SK-N-SH treated with all-trans-retinoic acid at 6 μM for 48 hours (cell line): Measurements from ENCODE around the gene CHMP4A.

Experiments used
- ATAC-seq: fragments of 200-7000 bp; cut with Tn5 transposase; 3 replicates; pipeline ENCODE4 v1.9.1; 2020; ENCODE audit warnings: mild to moderate bottlenecking, moderate library complexity
- ARNTL ChIP-seq: fragments of 450-650 bp; formaldehyde crosslinking; IDR thresholded peaks from 2 replicates; pipeline ENCODE4 v1.5.0; 2020; ENCODE audit warnings: low read depth, mild to moderate bottlenecking, moderate library complexity, borderline replicate concordance
- BACH2 ChIP-seq: fragments of 250-450 bp; sonication (Bioruptor Pico); IDR thresholded peaks from 2 replicates; pipeline ENCODE4 v1.9.0; 2021; ENCODE audit warnings: mild to moderate bottlenecking, borderline replicate concordance
- CREB5 ChIP-seq: fragments of 250-450 bp; sonication (Bioruptor Pico); IDR thresholded peaks from 2 replicates; pipeline ENCODE4 v1.5.1; 2020; ENCODE audit warnings: low read depth, mild to moderate bottlenecking, moderate library complexity
- CSDC2 ChIP-seq: fragments of 250-450 bp; sonication (Bioruptor Pico); IDR thresholded peaks from 2 replicates; pipeline ENCODE4 v1.5.0; 2020; ENCODE audit warnings: mild to moderate bottlenecking, moderate library complexity
- CSRNP3 ChIP-seq: fragments of 250-450 bp; sonication (Bioruptor Pico); IDR thresholded peaks from 2 replicates; pipeline ENCODE4 v1.5.1; 2021; ENCODE audit warnings: mild to moderate bottlenecking, moderate library complexity
- ESRRG ChIP-seq: fragments of 250-450 bp; sonication (Bioruptor Pico); IDR thresholded peaks from 2 replicates; pipeline ENCODE4 v1.6.1; 2021; ENCODE audit warnings: mild to moderate bottlenecking
- GLIS3 ChIP-seq: fragments of 250-450 bp; sonication (Bioruptor Pico); IDR thresholded peaks from 2 replicates; pipeline ENCODE4 v1.5.0; 2020; ENCODE audit warnings: mild to moderate bottlenecking, moderate library complexity
- ISL1 ChIP-seq: fragments of 250-450 bp; sonication (Bioruptor Pico); IDR thresholded peaks from 2 replicates; pipeline ENCODE4 v2.1.2; 2022; ENCODE audit warnings: mild to moderate bottlenecking, moderate library complexity
- OSR1 ChIP-seq: fragments of 250-450 bp; sonication (Bioruptor Pico); IDR thresholded peaks from 2 replicates; pipeline ENCODE4 v1.8.0; 2022; ENCODE audit warnings: moderate library complexity, mild to moderate bottlenecking, inconsistent platforms
- PATZ1 ChIP-seq: fragments of 250-450 bp; sonication (Bioruptor Pico); IDR thresholded peaks from 2 replicates; pipeline ENCODE4 v1.8.0; 2020; ENCODE audit warnings: mild to moderate bottlenecking, moderate library complexity, borderline replicate concordance
- POU6F1 ChIP-seq: fragments of 250-450 bp; sonication (Bioruptor Pico); IDR thresholded peaks from 2 replicates; pipeline ENCODE4 v1.8.0; 2021; ENCODE audit warnings: low read depth, mild to moderate bottlenecking, moderate library complexity, borderline replicate concordance
- PPARA ChIP-seq: fragments of 250-450 bp; sonication (Bioruptor Pico); IDR thresholded peaks from 2 replicates; pipeline ENCODE4 v1.5.0; 2020; ENCODE audit warnings: mild to moderate bottlenecking, borderline replicate concordance
- RARB ChIP-seq: fragments of 250-450 bp; sonication (Bioruptor Pico); IDR thresholded peaks from 2 replicates; pipeline ENCODE4 v1.8.0; 2021; ENCODE audit warnings: mild to moderate bottlenecking, moderate library complexity
- SNAI2 ChIP-seq: fragments of 250-450 bp; sonication (Bioruptor Pico); IDR thresholded peaks from 2 replicates; pipeline ENCODE4 v1.5.0; 2020; ENCODE audit warnings: mild to moderate bottlenecking, moderate library complexity
- TCF4 ChIP-seq: fragments of 250-450 bp; sonication (Bioruptor Pico); IDR thresholded peaks from 2 replicates; pipeline ENCODE4 v1.8.0; 2021; ENCODE audit warnings: mild to moderate bottlenecking, moderate library complexity, borderline replicate concordance
- TOX ChIP-seq: fragments of 250-450 bp; sonication (Bioruptor Pico); IDR thresholded peaks from 2 replicates; pipeline ENCODE4 v1.8.0; 2021; ENCODE audit warnings: mild to moderate bottlenecking, moderate library complexity, borderline replicate concordance
- TSHZ2 ChIP-seq: fragments of 250-450 bp; sonication (Bioruptor Pico); IDR thresholded peaks from 2 replicates; pipeline ENCODE4 v1.5.0; 2020; ENCODE audit warnings: mild to moderate bottlenecking, moderate library complexity
- ZC3H10 ChIP-seq: fragments of 250-450 bp; sonication (Bioruptor Pico); IDR thresholded peaks from 2 replicates; pipeline ENCODE4 v1.5.1; 2021; ENCODE audit warnings: mild to moderate bottlenecking, moderate library complexity
- ZFP3 ChIP-seq: fragments of 250-450 bp; sonication (Bioruptor Pico); IDR thresholded peaks from 2 replicates; pipeline ENCODE4 v1.5.0; 2020; ENCODE audit warnings: mild to moderate bottlenecking, moderate library complexity
- ZFP30 ChIP-seq: fragments of 450-650 bp; formaldehyde crosslinking; IDR thresholded peaks from 2 replicates; pipeline ENCODE4 v1.5.0; 2022; ENCODE audit warnings: mild to moderate bottlenecking, moderate library complexity
- ZNF565 ChIP-seq: fragments of 450-650 bp; formaldehyde crosslinking; conservative IDR thresholded peaks from 2 replicates; pipeline ENCODE4 v1.5.0; 2020; ENCODE audit warnings: low read depth, mild to moderate bottlenecking, moderate library complexity
- ZNF70 ChIP-seq: fragments of 450-650 bp; formaldehyde crosslinking; IDR thresholded peaks from 2 replicates; pipeline ENCODE4 v1.5.0; 2020; ENCODE audit warnings: mild to moderate bottlenecking, moderate library complexity
- ZNF8 ChIP-seq: fragments of 450-650 bp; formaldehyde crosslinking; IDR thresholded peaks from 2 replicates; pipeline ENCODE4 v1.5.0; 2020; ENCODE audit warnings: mild to moderate bottlenecking, moderate library complexity

CHMP4A gene

GRCh38 chr14:24167469-24168114 is 45.7 kb downstream of the CHMP4A start:
- no peak for ATAC-seq
- TF ChIP-seq ZC3H10 (CRISPR knock-in tag) (no peak), CSRNP3 (CRISPR knock-in tag) (no peak), ZNF70 (CRISPR knock-in tag) (no peak), ZNF8 (CRISPR knock-in tag) (no peak), CREB5 (no peak), RARB (CRISPR knock-in tag) (no peak), PPARA (no peak), ZFP3 (CRISPR knock-in tag) (no peak), GLIS3 (CRISPR knock-in tag) (no peak), TSHZ2 (no peak), ZNF565 (CRISPR knock-in tag) (no peak), PATZ1 (no peak)

GRCh38 chr14:24165785-24166184 is 47.5 kb downstream of the CHMP4A start:
- TF ChIP-seq GLIS3 (CRISPR knock-in tag) (no peak), ZNF8 (CRISPR knock-in tag) (no peak), SNAI2 (CRISPR knock-in tag) (no peak), BACH2 (CRISPR knock-in tag) (no peak), ZC3H10 (CRISPR knock-in tag) (no peak), CSDC2 (CRISPR knock-in tag) (no peak), ISL1 (CRISPR knock-in tag) (no peak), PPARA (no peak), POU6F1 (no peak), ESRRG (CRISPR knock-in tag) (no peak)
- TF ChIP-seq, all 23 proteins: peak for 0
- ATAC-seq: no peak

GRCh38 chr14:24164518-24164991 is 48.7 kb downstream of the CHMP4A start:
- TF ChIP-seq ZFP30 (CRISPR knock-in tag): no peak
- TF ChIP-seq ZNF70 (CRISPR knock-in tag): no peak
- TF ChIP-seq TOX (CRISPR knock-in tag): no peak
- no peak for TF ChIP-seq ISL1 (CRISPR knock-in tag)
- no peak for TF ChIP-seq BACH2 (CRISPR knock-in tag)
- no peak for TF ChIP-seq POU6F1
- TF ChIP-seq CSDC2 (CRISPR knock-in tag): no peak
- TF ChIP-seq PATZ1: no peak
- no peak for TF ChIP-seq ZFP3 (CRISPR knock-in tag)
- TF ChIP-seq ESRRG (CRISPR knock-in tag): no peak
- no peak for TF ChIP-seq TCF4 (CRISPR knock-in tag)
- no peak for TF ChIP-seq PPARA
- no peak for TF ChIP-seq ARNTL (CRISPR knock-in tag)
- TF ChIP-seq OSR1 (CRISPR knock-in tag): no peak
- TF ChIP-seq ZNF565 (CRISPR knock-in tag): no peak
- no peak for ATAC-seq
